Heart left ventricle (tissue), 13 donors: Measurements from ENCODE around the gene ACP6.

Source experiments
- POLR2A ChIP-seq, 2 donors: fragments of 450-650 bp; IDR thresholded peaks; one replicate each; pipeline ENCODE4 v1.6.1; 2017; ENCODE audit warnings: antibody characterized with exemption in 2 of 2, mild to moderate bottlenecking in 2 of 2, moderate library complexity in 2 of 2
- TF ChIP-seq, protein P1 (sequence below), 12 donors: fragments of 200-600 bp; sonication (generic) in 4 of 12; IDR thresholded peaks; one replicate each; pipeline versions ENCODE4 v1.5.0 to v1.8.0; 2018 to 2022; ENCODE audit warnings: antibody characterized with exemption in 12 of 12, mild to moderate bottlenecking in 5 of 12
- donor health status: ischemic (EF 13 %, LVEDD 7.1; RV severe dilation, severe dysfunction).
- donor health status: DM: no; HTN: yes; CAD: no.
- donor health status: DM: no; HTN: no; CAD: no.
- donor health status: ischemic (EF 25% LVEDD 6.9; RV normal size, moderate dysfunction).
- donor health status: ischemic (EF 25% LVEDD 5.7; RV mildly dilated, moderate dysfunction).
- donor health status: ischemic (EF 35%, LVEDD 5.7; RV mildly dilated, moderate dysfunction).
- donor health status: nonischemic (EF 11% LVEDD 7.7; RV severe dilation, severe dysfunction).
- donor health status: DM: yes; HTN: yes; CAD: no.
- donor health status: PGD.
- donor health status: ischemic (EF 29% LVEDD 5.4; RV normal size, mild dysfunction).
- donor health status: nonischemic (EF 23%, LVEDD 6.1; RV moderate dilation, normal function).

DNA sequence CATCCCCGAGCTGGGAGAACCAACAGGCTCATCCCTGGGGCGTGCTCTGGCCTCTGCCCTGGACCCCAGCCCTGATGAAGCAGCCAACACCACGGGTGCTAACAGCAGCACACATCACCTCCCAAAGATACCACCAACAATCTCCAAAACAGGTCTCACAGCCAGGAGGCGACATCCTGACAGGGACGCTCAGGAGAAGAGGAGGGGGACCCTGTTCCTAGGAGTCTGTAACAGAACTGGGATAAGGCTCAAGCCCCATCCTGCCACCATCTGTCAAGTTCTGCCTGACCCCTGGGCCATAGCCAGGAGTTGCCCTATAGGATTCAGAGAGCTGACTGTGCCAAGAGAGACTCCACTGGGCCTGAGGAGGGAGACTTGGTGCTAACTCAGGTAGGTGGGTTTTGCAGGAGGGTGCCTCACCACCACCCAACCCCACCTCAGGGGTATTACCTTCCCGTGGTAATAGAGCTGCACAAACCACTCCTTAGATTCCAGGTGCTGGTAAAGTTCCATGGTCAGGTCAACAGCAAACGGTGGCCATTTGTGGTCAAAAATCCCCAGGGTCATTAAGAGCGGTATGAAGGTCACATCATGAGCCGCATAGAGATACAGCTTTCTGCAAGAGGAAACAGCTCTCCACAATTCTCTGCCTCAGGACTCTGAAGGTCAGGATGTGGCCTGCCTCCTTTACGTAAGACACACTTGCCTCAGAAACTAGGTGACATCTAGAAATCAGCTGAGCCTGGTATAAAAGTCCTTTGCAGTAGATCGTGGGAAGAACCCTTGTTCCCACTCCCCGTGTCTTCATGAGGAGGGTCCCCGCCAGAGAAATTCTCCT lies 22.3 kb downstream of the ACP6 start:
- TF ChIP-seq, protein P1, sequence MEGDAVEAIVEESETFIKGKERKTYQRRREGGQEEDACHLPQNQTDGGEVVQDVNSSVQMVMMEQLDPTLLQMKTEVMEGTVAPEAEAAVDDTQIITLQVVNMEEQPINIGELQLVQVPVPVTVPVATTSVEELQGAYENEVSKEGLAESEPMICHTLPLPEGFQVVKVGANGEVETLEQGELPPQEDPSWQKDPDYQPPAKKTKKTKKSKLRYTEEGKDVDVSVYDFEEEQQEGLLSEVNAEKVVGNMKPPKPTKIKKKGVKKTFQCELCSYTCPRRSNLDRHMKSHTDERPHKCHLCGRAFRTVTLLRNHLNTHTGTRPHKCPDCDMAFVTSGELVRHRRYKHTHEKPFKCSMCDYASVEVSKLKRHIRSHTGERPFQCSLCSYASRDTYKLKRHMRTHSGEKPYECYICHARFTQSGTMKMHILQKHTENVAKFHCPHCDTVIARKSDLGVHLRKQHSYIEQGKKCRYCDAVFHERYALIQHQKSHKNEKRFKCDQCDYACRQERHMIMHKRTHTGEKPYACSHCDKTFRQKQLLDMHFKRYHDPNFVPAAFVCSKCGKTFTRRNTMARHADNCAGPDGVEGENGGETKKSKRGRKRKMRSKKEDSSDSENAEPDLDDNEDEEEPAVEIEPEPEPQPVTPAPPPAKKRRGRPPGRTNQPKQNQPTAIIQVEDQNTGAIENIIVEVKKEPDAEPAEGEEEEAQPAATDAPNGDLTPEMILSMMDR (IDR thresholded peaks at IDR 0.05): no peak
- TF ChIP-seq POLR2A (IDR thresholded peaks at IDR 0.05): no peak
